Measurements from ENCODE around the gene CHN2. TPM values are rescaled to one million over a fixed set of nuclear protein-coding genes. Genes with fewer than 3 reads are reported as not detected.

CHN2 gene
- total RNA-seq, 1 donor = 0.81 TPM

- H3K4me3 ChIP-seq (ENCODE audit: low read depth, low read length) = no peak overlapping the region
- DNase-seq (ENCODE audit: low read depth) = no peak
- TF ChIP-seq CTCF (IDR thresholded peaks at IDR 0.05; ENCODE audit: insufficient read depth, low read length) = no peak
Observed at GRCh38 chr7:29272057-29272456, 77.5 kb downstream of the CHN2 start.

GRCh38 chr7:29274146-29275017, 79.8 kb downstream of the CHN2 start:
- peak; percentile 84 for DNase-seq (ENCODE audit: low read depth)
- no peak overlapping the region for H3K4me3 ChIP-seq (ENCODE audit: low read depth, low read length)
- TF ChIP-seq CTCF (IDR thresholded peaks at IDR 0.05; ENCODE audit: insufficient read depth, low read length) = no peak

- H3K4me3 ChIP-seq (ENCODE audit: low read depth, low read length) = no peak overlapping the region
- TF ChIP-seq CTCF (IDR thresholded peaks at IDR 0.05; ENCODE audit: insufficient read depth, low read length) = no peak
- no peak for DNase-seq (ENCODE audit: low read depth)
Observed at GRCh38 chr7:29275018-29275318, 80.4 kb downstream of the CHN2 start.

- no peak for TF ChIP-seq CTCF (IDR thresholded peaks at IDR 0.05; ENCODE audit: insufficient read depth, low read length)
- no peak overlapping the region for H3K4me3 ChIP-seq (ENCODE audit: low read depth, low read length)
- no peak for DNase-seq (ENCODE audit: low read depth)
Observed at GRCh38 chr7:29275493-29275892, 80.9 kb downstream of the CHN2 start.

- DNase-seq (ENCODE audit: low read depth) = no peak
- H3K4me3 ChIP-seq (ENCODE audit: low read depth, low read length) = no peak overlapping the region
- TF ChIP-seq CTCF (IDR thresholded peaks at IDR 0.05; ENCODE audit: insufficient read depth, low read length) = no peak
Observed at GRCh38 chr7:29276199-29276598, 81.6 kb downstream of the CHN2 start.

- no peak for TF ChIP-seq CTCF (IDR thresholded peaks at IDR 0.05; ENCODE audit: insufficient read depth, low read length)
- no peak overlapping the region for H3K4me3 ChIP-seq (ENCODE audit: low read depth, low read length)
- no peak for DNase-seq (ENCODE audit: low read depth)
Observed at GRCh38 chr7:29276806-29277205, 82.2 kb downstream of the CHN2 start.
